HepG2 (cell line): Measurements from ENCODE around the gene PKMYT1. TPM values are rescaled to one million over a fixed set of nuclear protein-coding genes. Genes with fewer than 3 reads are reported as not detected.

Source experiments
- ATF3 ChIP-seq: sonication (generic); formaldehyde crosslinking; IDR thresholded peaks from 2 replicates; pipeline ENCODE4 v1.4.0; 2020; ENCODE audit warnings: missing genetic modification reagents
- ATM ChIP-seq: fragments of 450-650 bp; IDR thresholded peaks from 2 replicates; pipeline ENCODE4 v1.7.1; 2017; ENCODE audit warnings: mild to moderate bottlenecking, borderline replicate concordance
- ATRX ChIP-seq: sonication (generic); formaldehyde crosslinking; IDR thresholded peaks from 2 replicates; pipeline ENCODE4 v1.4.0; 2020; ENCODE audit warnings: missing genetic modification reagents, borderline replicate concordance
- CHCHD3 ChIP-seq: sonication (generic); formaldehyde crosslinking; IDR thresholded peaks from 2 replicates; pipeline ENCODE4 v1.8.0; 2022; ENCODE audit warnings: mild to moderate bottlenecking, missing genetic modification reagents, moderate library complexity
- GATA4 ChIP-seq: sonication (generic); IDR thresholded peaks from 2 replicates; pipeline ENCODE4 v1.6.1; 2016; ENCODE audit warnings: antibody characterized with exemption, low read depth, borderline replicate concordance
- HNRNPLL ChIP-seq: fragments of 200-400 bp; formaldehyde crosslinking; IDR thresholded peaks from 2 replicates; pipeline ENCODE4 v1.6.1; 2017; ENCODE audit warnings: mild to moderate bottlenecking, low read depth, low read length; ENCODE audit not compliant: poor library complexity, severe bottlenecking
- MYPOP ChIP-seq: sonication (generic); formaldehyde crosslinking; IDR thresholded peaks from 2 replicates; pipeline ENCODE4 v1.8.1; 2023; ENCODE audit warnings: mild to moderate bottlenecking, moderate library complexity, missing genetic modification reagents
- PAXIP1 ChIP-seq: sonication (generic); formaldehyde crosslinking; conservative IDR thresholded peaks from 2 replicates; pipeline ENCODE4 v1.4.0; 2020; ENCODE audit warnings: mild to moderate bottlenecking, missing genetic modification reagents, moderate library complexity
- RNF219 ChIP-seq: sonication (generic); formaldehyde crosslinking; IDR thresholded peaks from 2 replicates; pipeline ENCODE4 v1.5.0; 2020; ENCODE audit warnings: mild to moderate bottlenecking, missing genetic modification reagents
- SKI ChIP-seq: fragments of 450-650 bp; IDR thresholded peaks from one replicate; pipeline ENCODE4 v1.6.1; 2018; ENCODE audit warnings: mild to moderate bottlenecking; ENCODE audit not compliant: partially characterized antibody
- SPEN ChIP-seq: sonication (generic); formaldehyde crosslinking; IDR thresholded peaks from 2 replicates; pipeline ENCODE4 v1.5.1; 2020; ENCODE audit warnings: low read depth, mild to moderate bottlenecking, missing genetic modification reagents
- TFDP1 ChIP-seq: IDR thresholded peaks from 2 replicates; pipeline ENCODE4 v1.6.1; 2016; ENCODE audit warnings: missing compliant biosample characterization, missing genetic modification reagents, borderline replicate concordance
- UBTF ChIP-seq: sonication (generic); formaldehyde crosslinking; IDR thresholded peaks from 2 replicates; pipeline ENCODE4 v1.4.0; 2020; ENCODE audit warnings: mild to moderate bottlenecking, missing genetic modification reagents
- ZFP82 ChIP-seq: sonication (generic); formaldehyde crosslinking; IDR thresholded peaks from 2 replicates; pipeline ENCODE4 v1.5.1; 2020; ENCODE audit warnings: mild to moderate bottlenecking, missing genetic modification reagents, borderline replicate concordance
- ZMYM4 ChIP-seq: sonication (generic); formaldehyde crosslinking; IDR thresholded peaks from 2 replicates; pipeline ENCODE4 v1.8.1; 2023; ENCODE audit warnings: mild to moderate bottlenecking, missing genetic modification reagents
- polyA plus RNA-seq, 8 experiments: library from polyadenylated mRNA; depleted of rRNA in 3 of 8; stranded (reverse) in 7 of 8; unstranded in 1 of 8; fragments of >200 nt; fragmentation: Illumina TruSeq in 4 of 8; extraction: Trizol in 4 of 8; gene quantifications; 2 replicates each; pipeline versions ENCODE4 v1.2.1 to v1.2.3, GENCODE V29; 2011 to 2016; ENCODE audit warnings: low read depth in 4 of 8, missing spikeins in 1 of 8, mixed read lengths in 1 of 8; ENCODE audit not compliant: insufficient read depth in 1 of 8
- total RNA-seq, 5 experiments: library from RNA; depleted of rRNA; stranded (reverse); fragments of >200 nt; fragmentation: Illumina TruSeq; extraction: Trizol; gene quantifications; 2 replicates each; pipeline ENCODE4 v1.2.3, GENCODE V29; 2016; ENCODE audit warnings: low read depth in 1 of 5

Gene PKMYT1
- total and polyA plus RNA-seq, 2 of the 13 experiments (the other 11 are each of a cell fraction or from before 2014, with no cell fraction given) = 7.0 to 27.8 TPM

GRCh38 chr16:2980227-2981176 lies at the start of gene PKMYT1 (continued):
- 0 out of 2 replicates have a peak, but pooled peaks have one; percentile 20 for TF ChIP-seq PAXIP1 (CRISPR knock-in tag)
- peak; percentile 7; the same call in 1 of the 2 replicates for TF ChIP-seq ATF3
- peak; percentile 57; the same call in 1 of the 2 replicates for TF ChIP-seq UBTF (CRISPR knock-in tag)
- 0 out of 2 replicates have a peak, but pooled peaks have one; percentile 34 for TF ChIP-seq GATA4
- TF ChIP-seq ATRX (CRISPR knock-in tag) = no peak
- TF ChIP-seq TFDP1 (CRISPR knock-in tag) = peak; percentile 86; the same call in 1 of the 2 replicates
- TF ChIP-seq ATM = no peak
- TF ChIP-seq HNRNPLL = peak; percentile 34
- no peak for TF ChIP-seq RNF219 (CRISPR knock-in tag)
- 0 out of 2 replicates have a peak, but pooled peaks have one; percentile 21 for TF ChIP-seq MYPOP (CRISPR knock-in tag)
- TF ChIP-seq CHCHD3 (CRISPR knock-in tag) = 0 out of 2 replicates have a peak, but pooled peaks have one; percentile 18
- TF ChIP-seq SPEN = peak; percentile 74
- peak; percentile 13; the same call in 1 of the 2 replicates for TF ChIP-seq ZMYM4 (CRISPR knock-in tag)
- TF ChIP-seq ZFP82 (CRISPR knock-in tag) = peak; percentile 50; the same call in 1 of the 2 replicates
- TF ChIP-seq SKI = no peak
